Endothelial cell of umbilical vein (primary cell): Measurements from ENCODE around the gene AKAP8. TPM values are rescaled to one million over a fixed set of nuclear protein-coding genes. Genes with fewer than 3 reads are reported as not detected.

Source experiments
- BruUV-seq: library from RNA; stranded (reverse); fragments of 400-500 nt; replicated peaks from 2 replicates; lab custom pipeline; 2021; lab: Mats Ljungman, UMichigan
- CTCF ChIA-PET: fragments of 300-600, 350-600 bp; sonication (Branson Sonifier 250); formaldehyde crosslinking; loops from one replicate; lab custom pipeline; 2021; ENCODE audit warnings: antibody characterized with exemption, inconsistent platforms; lab: Charles Lee
- POLR2A ChIA-PET: fragments of 300-600, 350-600 bp; sonication (Branson Sonifier 250); formaldehyde crosslinking; loops from one replicate; lab custom pipeline; 2021; ENCODE audit warnings: antibody characterized with exemption, inconsistent platforms; lab: Charles Lee
- DNase-seq: peaks from one replicate; pipeline ENCODE4 v3.0.0-alpha.2; 2011; ENCODE audit warnings: low read depth, low spot score
- FAIRE-seq: peaks from 2 replicates; lab custom pipeline; 2011; peaks lifted over from hg19 to GRCh38; lab: Jason Lieb, UNC
- H2AFZ ChIP-seq: 2 replicates; pipeline ENCODE4 v1.6.0; 2012; ENCODE audit warnings: low read depth, low read length, control low read depth, inconsistent platforms
- H3K27ac ChIP-seq: 2 replicates; pipeline ENCODE4 v1.5.1; 2011; ENCODE audit warnings: low read depth, mild to moderate bottlenecking, control low read depth, low read length, moderate library complexity; ENCODE audit not compliant: insufficient read depth
- H3K27me3 ChIP-seq, 2 experiments: 2 replicates each; pipeline versions ENCODE4 v1.6.0 to v1.6.1; 2011; ENCODE audit warnings: low read length in 2 of 2, mixed read lengths in 1 of 2; ENCODE audit not compliant: control insufficient read depth in 2 of 2, insufficient read depth in 2 of 2
- H3K36me3 ChIP-seq, 2 experiments: 2 replicates in 1 of 2; 3 replicates in 1 of 2; pipeline ENCODE4 v1.5.1; 2011; ENCODE audit warnings: low read length in 2 of 2, mild to moderate bottlenecking in 1 of 2, moderate library complexity in 1 of 2; ENCODE audit not compliant: control insufficient read depth in 2 of 2, insufficient read depth in 2 of 2; ENCODE audit errors: extremely low read depth in 1 of 2
- H3K4me1 ChIP-seq: 3 replicates; pipeline ENCODE4 v1.5.1; 2011; ENCODE audit warnings: mild to moderate bottlenecking, low read length; ENCODE audit not compliant: control insufficient read depth, insufficient read depth; ENCODE audit errors: extremely low read depth
- H3K4me2 ChIP-seq: 2 replicates; pipeline ENCODE4 v1.6.1; 2011; ENCODE audit warnings: low read length, control low read depth, mixed read lengths; ENCODE audit not compliant: insufficient read depth
- H3K4me3 ChIP-seq, 3 experiments: fragments of 200-600 bp in 1 of 3; sonication (generic), shearing (Covaris generic) in 1 of 3; replicated peaks in 1 of 3; 2 replicates each; pipeline ENCODE4 v1.5.1; 2011 to 2016; ENCODE audit warnings: control low read depth in 3 of 3, low read length in 3 of 3, mild to moderate bottlenecking in 2 of 3, inconsistent platforms in 1 of 3, low read depth in 1 of 3, moderate library complexity in 1 of 3; ENCODE audit not compliant: insufficient read depth in 1 of 3
- H3K79me2 ChIP-seq: 2 replicates; pipeline ENCODE4 v1.6.0; 2012; ENCODE audit warnings: low read length, inconsistent platforms; ENCODE audit not compliant: control insufficient read depth, insufficient read depth
- H3K9ac ChIP-seq: replicated peaks from 2 replicates; pipeline ENCODE3; 2011; ENCODE audit warnings: low read length, control low read depth; ENCODE audit not compliant: insufficient read depth; ENCODE audit errors: extremely low read depth
- H3K9me1 ChIP-seq: replicated peaks from 3 replicates; pipeline ENCODE4 v1.6.0; 2011; ENCODE audit warnings: mild to moderate bottlenecking, low read length; ENCODE audit not compliant: control insufficient read depth, insufficient read depth; ENCODE audit errors: extremely low read depth
- H3K9me3 ChIP-seq: replicated peaks from 2 replicates; pipeline ENCODE4 v1.5.1; 2012; ENCODE audit warnings: low read length, inconsistent platforms; ENCODE audit not compliant: control insufficient read depth, insufficient read depth
- H4K20me1 ChIP-seq: replicated peaks from 2 replicates; pipeline ENCODE3; 2011; ENCODE audit warnings: mild to moderate bottlenecking, low read length; ENCODE audit not compliant: control insufficient read depth, insufficient read depth; ENCODE audit errors: extremely low read depth
- CTCF ChIP-seq, 2 donors: IDR thresholded peaks; 1 replicate in 1 of 2; 2 replicates in 1 of 2; pipeline ENCODE4 v1.5.1; 2011; ENCODE audit warnings: low read length in 2 of 2, mild to moderate bottlenecking in 2 of 2, moderate library complexity in 2 of 2, control low read depth in 1 of 2, inconsistent platforms in 1 of 2, low read depth in 1 of 2; ENCODE audit not compliant: insufficient read depth in 1 of 2; ENCODE audit errors: extremely low read depth in 1 of 2
- EZH2 ChIP-seq: IDR thresholded peaks from 2 replicates; pipeline ENCODE4 v1.6.1; 2012; ENCODE audit warnings: borderline replicate concordance, low read depth, mild to moderate bottlenecking, moderate library complexity, low read length, inconsistent platforms; ENCODE audit not compliant: severe bottlenecking
- GATA2 ChIP-seq: IDR thresholded peaks from 2 replicates; pipeline ENCODE4 v1.7.0; 2011; ENCODE audit warnings: low read depth, mild to moderate bottlenecking, moderate library complexity, mixed read lengths, low read length; ENCODE audit not compliant: insufficient read length, insufficient read depth
- JUN ChIP-seq: IDR thresholded peaks from 2 replicates; pipeline ENCODE4 v1.6.1; 2011; ENCODE audit warnings: borderline replicate concordance, low read depth; ENCODE audit not compliant: insufficient read length, insufficient read depth
- MAX ChIP-seq: IDR thresholded peaks from 2 replicates; pipeline ENCODE4 v1.6.1; 2011; ENCODE audit not compliant: insufficient read depth, insufficient read length
- MYC ChIP-seq: IDR thresholded peaks from one replicate; pipeline ENCODE4 v1.6.1; 2011; ENCODE audit warnings: mild to moderate bottlenecking, low read depth, low read length
- POLR2A ChIP-seq: IDR thresholded peaks from 2 replicates; pipeline ENCODE4 v1.6.1; 2012; ENCODE audit warnings: low read depth, mild to moderate bottlenecking, control low read depth, low read length
- POLR2AphosphoS5 ChIP-seq: IDR thresholded peaks from 2 replicates; pipeline ENCODE4 v1.6.1; 2012; ENCODE audit warnings: low read depth, mild to moderate bottlenecking, control low read depth, low read length, moderate library complexity; ENCODE audit not compliant: insufficient read depth
- dilution Hi-C: fragments of 300-500 bp; cut with MboI; formaldehyde crosslinking; loops from one replicate; pipeline ENCODE4 v1.15.0; 2019; ENCODE audit warnings: low sequenced_read_pairs; ENCODE audit not compliant: extremely low pct_ligation_motif_present
- intact Hi-C: fragments of 100-400 bp; cut with micrococcal nuclease; formaldehyde crosslinking; loops from one replicate; pipeline ENCODE4 v1.10.0; 2022
- polyA plus RNA-seq, 4 experiments: library from polyadenylated mRNA; depleted of rRNA in 3 of 4; stranded (reverse) in 3 of 4; unstranded in 1 of 4; fragments of >200 nt; gene quantifications; 2 replicates each; pipeline versions ENCODE4 v1.2.1 to v1.2.3, GENCODE V29; 2011 to 2012; ENCODE audit warnings: missing spikeins in 1 of 4
- total RNA-seq: library from RNA; stranded (reverse); gene quantifications from 2 replicates; pipeline ENCODE4 v1.2.3, GENCODE V29; 2021

The AKAP8 gene
- total and polyA plus RNA-seq, 2 donors (not counting 3 experiments of a cell fraction or from before 2014, with no cell fraction given): 16.4 to 44.1 TPM

DNA sequence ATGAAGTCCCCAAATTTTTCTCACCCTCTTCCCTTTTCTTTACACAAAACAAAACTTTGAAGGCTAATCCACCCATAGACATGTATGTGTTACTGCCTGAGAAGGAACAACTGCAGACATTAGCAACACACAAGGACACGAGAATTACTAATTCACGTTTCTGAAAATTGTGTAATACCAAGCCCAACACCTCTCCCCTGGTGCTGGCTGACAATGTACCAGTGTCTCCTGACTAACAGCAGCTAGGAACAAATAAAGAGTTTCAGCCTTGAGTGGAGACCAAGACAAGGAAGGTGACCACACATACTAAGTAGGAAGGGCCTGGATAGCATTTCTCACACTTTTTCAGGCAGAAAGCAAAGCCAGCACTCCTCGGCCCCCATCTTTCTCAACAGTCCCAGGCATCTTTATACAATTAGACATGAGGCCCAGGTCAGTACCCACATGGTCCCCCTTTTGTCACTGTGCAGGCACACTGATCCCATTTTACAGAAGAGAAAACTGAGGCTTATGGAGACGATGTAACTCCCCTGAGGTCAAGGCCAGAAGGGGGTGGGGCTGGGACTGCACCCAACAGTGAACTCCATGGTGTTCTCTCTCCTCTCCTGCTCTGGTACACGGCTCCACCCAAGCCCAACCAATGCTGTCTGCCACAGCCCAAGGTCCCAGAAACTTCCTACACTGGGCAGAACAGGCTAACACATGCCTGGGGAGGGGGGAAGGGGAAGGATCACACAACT lies 55.9 kb downstream of the AKAP8 start:
- BruUV-seq: no TSS peak

DNA sequence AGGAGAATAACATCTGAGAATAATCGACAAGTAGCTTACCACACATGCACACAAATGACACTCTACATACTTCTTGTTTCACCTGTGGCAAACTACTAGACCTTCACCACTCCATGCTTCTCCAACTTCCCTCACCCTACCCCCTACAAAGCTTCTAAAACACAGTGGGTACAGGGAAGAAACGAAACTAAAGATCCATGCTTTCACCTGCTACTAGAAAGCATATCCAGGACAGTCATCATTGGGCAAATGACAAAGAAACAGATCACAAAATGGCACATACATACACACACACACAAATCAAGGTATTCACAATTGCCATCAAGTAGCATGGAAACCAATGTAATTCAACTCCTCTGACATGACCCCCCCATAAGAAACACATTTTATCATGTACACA lies 57.8 kb downstream of the AKAP8 start:
- no peak overlapping the region for H3K27ac ChIP-seq

More for the DNA sequence above, 55.9 kb downstream of the AKAP8 start:
- Histone ChIP-seq H3K4me3 (no peak overlapping the region), H3K9me3 (no peaks in the 10 kb centered on the region), H3K9me1 (no peaks in the 10 kb centered on the region), H2AFZ (no peak overlapping the region), H3K4me2 (no peak overlapping the region), H3K79me2 (peaks cover 98% of the 10 kb centered on the region), H3K27ac (no peak overlapping the region), H4K20me1 (peaks cover 44% of the 10 kb centered on the region), H3K36me3 (no peaks in the 10 kb centered on the region), H3K9ac (no peak overlapping the region), H3K27me3 (no peaks in the 10 kb centered on the region), H3K4me1 (peaks cover 25% of the 10 kb centered on the region)
- DNase-seq (no peak), FAIRE-seq (no peak)
- dilution Hi-C loops: no loop called here
- intact Hi-C loops: no loop called here
- ChIA-PET CTCF (no interaction called here), POLR2A (no interaction called here)
- TF ChIP-seq MAX (no peak), GATA2 (no peak), EZH2 (no peak)

More for the DNA sequence above, 57.8 kb downstream of the AKAP8 start:
- Histone ChIP-seq H3K27me3 (no peaks in the 10 kb centered on the region), H3K36me3 (no peaks in the 10 kb centered on the region), H3K4me2 (no peak overlapping the region), H3K4me1 (peaks cover 17% of the 10 kb centered on the region), H4K20me1 (peaks cover 39% of the 10 kb centered on the region), H3K9me3 (no peaks in the 10 kb centered on the region), H3K79me2 (peaks cover 98% of the 10 kb centered on the region), H3K4me3 (no peak overlapping the region), H3K9me1 (no peaks in the 10 kb centered on the region), H2AFZ (no peak overlapping the region), H3K9ac (no peak overlapping the region)
- DNase-seq (no peak), FAIRE-seq (no peak)
- intact Hi-C loops (no loop called here), dilution Hi-C loops (no loop called here)
- POLR2A ChIA-PET: no interaction called here
- no TSS peak for BruUV-seq
- TF ChIP-seq CTCF (IDR thresholded peaks at IDR 0.05; ENCODE audit: extremely low read depth in 1 of 2, insufficient read depth in 1 of 2, low read depth in 1 of 2, low read length in 2 of 2): no peak
- no peak for TF ChIP-seq EZH2
- no peak for TF ChIP-seq GATA2
- no peak for TF ChIP-seq POLR2AphosphoS5
- TF ChIP-seq POLR2A: no peak
- TF ChIP-seq JUN: no peak
- TF ChIP-seq MYC: no peak
- CTCF ChIA-PET: no interaction called here
